C4-2B (cell line): ENCODE data around the gene DARS1.

Experiments
- H3K27ac ChIP-seq: fragments of 450-650 bp; 2 replicates; pipeline ENCODE4 v1.5.1; 2017
- ZFX ChIP-seq: fragments of 450-650 bp; IDR thresholded peaks from 2 replicates; pipeline ENCODE4 v1.6.1; 2017
- TF ChIP-seq, protein P1 (sequence below): fragments of 450-650 bp; conservative IDR thresholded peaks from 2 replicates; pipeline ENCODE4 v1.5.1; 2017; ENCODE audit warnings: mild to moderate bottlenecking

Gene DARS1

DNA sequence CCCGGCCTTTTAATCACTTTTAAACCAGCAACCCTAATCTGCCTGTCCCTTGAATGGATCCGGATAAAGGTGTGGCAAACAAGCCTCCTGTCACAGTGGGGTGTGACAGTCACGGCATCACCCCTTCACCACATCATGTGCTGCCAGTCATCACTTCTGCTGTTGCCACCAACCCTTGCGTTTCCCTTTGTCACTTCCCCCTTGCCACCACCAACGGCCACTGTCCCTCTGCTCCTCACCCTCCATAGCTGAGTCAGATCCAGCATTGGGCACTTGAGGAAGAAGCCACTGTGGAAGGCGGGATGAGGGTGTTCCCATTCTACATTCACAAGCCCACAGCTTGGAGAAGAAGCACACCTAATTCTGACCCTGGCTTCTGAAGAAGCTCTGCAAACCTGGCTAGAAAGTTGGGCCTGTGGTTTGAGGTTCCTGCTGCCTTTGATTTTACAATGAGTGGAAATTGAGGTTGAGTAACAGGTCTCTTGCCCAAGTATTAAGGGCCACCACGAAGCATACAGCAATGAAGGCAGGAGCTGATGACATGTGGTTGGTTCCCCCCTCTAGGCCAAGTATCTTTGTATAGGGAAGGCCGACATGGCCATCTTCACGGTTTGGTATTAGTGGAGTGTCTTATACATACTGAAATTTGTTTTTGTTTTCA lies 22.9 kb upstream of the DARS1 start:
- H3K27ac ChIP-seq = no peak overlapping the region
- TF ChIP-seq ZFX = no peak
- TF ChIP-seq, protein P1, sequence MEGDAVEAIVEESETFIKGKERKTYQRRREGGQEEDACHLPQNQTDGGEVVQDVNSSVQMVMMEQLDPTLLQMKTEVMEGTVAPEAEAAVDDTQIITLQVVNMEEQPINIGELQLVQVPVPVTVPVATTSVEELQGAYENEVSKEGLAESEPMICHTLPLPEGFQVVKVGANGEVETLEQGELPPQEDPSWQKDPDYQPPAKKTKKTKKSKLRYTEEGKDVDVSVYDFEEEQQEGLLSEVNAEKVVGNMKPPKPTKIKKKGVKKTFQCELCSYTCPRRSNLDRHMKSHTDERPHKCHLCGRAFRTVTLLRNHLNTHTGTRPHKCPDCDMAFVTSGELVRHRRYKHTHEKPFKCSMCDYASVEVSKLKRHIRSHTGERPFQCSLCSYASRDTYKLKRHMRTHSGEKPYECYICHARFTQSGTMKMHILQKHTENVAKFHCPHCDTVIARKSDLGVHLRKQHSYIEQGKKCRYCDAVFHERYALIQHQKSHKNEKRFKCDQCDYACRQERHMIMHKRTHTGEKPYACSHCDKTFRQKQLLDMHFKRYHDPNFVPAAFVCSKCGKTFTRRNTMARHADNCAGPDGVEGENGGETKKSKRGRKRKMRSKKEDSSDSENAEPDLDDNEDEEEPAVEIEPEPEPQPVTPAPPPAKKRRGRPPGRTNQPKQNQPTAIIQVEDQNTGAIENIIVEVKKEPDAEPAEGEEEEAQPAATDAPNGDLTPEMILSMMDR = no peak

DNA sequence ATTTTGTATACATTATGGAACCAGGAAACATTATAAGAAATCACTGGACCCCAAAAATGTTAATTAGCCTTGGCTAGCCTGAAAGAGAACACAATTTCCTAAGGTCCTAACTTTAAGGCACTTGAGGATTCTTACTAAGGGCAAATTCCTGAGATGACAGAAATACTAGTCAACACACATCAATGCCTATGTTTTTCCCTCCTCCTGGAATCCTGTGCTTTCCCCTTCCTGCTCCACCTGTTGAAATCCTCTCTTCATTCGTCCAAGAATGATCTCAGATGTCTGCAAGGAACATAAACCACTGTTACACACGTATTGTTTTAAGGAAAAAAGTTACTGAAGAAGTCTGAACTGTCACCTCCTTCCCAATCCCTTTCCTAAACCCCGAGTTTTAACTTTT lies 21.2 kb upstream of the DARS1 start:
- H3K27ac ChIP-seq = no peak overlapping the region
- TF ChIP-seq ZFX = no peak
- TF ChIP-seq, protein P1 = no peak

DNA sequence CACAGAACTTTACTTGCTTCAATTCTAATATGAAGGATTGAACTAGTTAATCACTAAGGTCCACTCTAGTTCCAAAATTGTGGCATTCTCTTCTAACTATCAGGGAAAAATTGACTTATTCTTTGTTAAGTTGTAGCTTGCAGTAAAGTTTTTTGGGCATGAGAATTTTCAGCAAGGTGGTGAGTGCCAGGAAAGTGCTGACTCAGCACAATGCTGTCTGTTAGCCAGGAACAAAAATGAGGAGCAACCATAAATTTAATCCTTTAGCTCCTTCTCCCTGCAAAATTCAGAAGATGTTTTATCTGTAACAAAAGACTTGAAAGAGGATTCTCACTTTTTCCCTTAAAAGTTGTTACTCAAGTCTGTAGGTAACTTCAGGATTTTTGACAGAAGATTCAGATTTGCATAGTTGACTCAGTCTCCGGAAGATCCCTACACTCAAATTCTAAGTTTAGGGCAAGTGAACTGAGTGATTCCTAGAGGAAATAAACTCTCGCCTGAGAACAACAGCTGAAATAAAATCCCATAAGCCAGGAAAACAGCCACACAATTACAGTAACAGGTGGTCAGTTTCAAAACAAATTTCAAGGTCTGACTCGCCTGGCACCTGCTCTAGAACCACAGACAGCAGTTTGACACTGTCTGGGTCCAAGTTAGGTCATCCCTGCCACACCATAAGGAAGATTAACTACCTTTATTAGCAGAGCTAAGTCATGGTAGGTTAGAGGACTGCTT lies 20.2 kb upstream of the DARS1 start:
- H3K27ac ChIP-seq = no peak overlapping the region
- no peak for TF ChIP-seq ZFX
- TF ChIP-seq, protein P1 = no peak

DNA sequence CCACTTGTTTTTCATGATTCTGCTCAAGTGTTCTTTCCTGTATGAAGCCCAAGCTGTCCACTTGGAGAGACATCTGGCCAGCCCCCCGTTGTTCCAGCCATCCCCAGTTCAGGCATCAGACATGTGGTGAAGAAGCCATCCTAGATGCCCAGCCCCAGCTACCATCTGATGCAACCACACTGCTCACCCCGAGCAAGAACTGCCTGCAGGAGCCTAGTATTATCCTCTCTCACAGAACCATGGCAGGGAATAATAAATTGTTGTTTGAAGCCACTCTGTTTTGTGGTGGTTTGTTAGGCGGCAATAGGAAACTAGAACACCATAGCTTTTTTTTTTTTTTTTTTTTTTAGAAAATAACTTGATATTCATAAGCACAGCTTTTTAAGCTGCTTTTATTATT lies 19.5 kb upstream of the DARS1 start:
- TF ChIP-seq, protein P1 = no peak
- no peak for TF ChIP-seq ZFX
- H3K27ac ChIP-seq = no peak overlapping the region

DNA sequence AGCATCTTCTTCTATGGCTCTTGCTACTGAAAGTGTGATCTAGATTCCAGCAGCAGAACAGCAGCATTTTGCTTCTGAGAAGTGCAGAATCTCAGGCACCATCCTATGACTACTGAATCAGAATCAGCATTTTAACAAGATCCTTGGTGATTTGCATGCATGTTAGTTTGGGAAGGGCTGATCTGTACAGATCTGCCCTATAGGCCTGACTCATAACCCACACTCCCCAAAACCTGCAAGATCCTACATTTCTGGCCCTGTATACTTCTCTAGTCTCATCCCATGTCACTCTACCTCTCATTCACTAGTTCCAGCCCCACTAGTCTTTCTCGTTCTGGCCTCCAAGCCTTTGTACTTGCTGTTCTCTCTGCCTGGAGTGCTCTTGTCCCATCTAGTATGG lies 15.7 kb upstream of the DARS1 start:
- H3K27ac ChIP-seq = no peak overlapping the region
- TF ChIP-seq, protein P1 = no peak
- TF ChIP-seq ZFX = no peak

DNA sequence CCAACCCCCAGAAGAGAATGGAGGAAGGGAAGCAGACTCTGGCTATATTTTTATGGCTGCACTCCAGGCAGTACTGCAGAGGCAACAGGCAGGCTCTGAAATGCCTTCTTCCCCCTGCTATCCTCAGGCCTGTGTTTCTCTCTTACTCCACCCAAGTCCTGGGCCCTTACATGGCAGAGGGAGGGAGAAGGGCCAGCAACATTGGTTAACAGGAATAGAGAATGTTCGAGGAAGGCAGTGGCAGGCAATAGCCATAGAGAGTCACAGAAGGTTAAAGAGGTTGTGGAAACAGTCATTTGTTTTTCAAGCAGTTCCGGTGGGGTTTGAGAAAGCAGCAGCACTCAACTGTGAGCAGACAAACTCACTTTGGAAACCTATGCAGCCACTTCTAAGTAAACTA lies 15.1 kb upstream of the DARS1 start:
- TF ChIP-seq, protein P1 = no peak
- no peak for TF ChIP-seq ZFX
- H3K27ac ChIP-seq = no peak overlapping the region

DNA sequence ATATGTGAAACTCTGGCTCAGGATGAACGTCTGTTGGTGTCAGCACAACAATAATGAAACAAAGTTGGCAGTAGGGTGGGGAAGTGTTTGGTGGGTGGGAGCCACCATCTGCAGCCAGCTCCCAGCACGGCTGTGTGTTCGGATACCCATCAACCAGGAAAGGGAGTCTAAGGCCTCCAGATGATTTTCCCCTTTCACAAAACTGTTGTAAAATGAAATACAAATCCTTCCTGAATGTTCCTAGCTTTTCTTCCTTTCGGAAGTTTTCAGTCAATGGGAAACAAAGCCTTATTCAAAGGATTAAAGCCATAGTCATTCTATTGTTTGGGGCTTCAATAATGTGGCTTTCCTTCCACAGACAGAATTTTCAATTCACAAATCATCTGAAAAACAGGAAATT lies 14.5 kb upstream of the DARS1 start:
- TF ChIP-seq, protein P1 = no peak
- no peak for TF ChIP-seq ZFX
- H3K27ac ChIP-seq = no peak overlapping the region
